Measurements from ENCODE around the gene FBXL16. TPM values are rescaled to one million over a fixed set of nuclear protein-coding genes. Genes with fewer than 3 reads are reported as not detected.

Gene FBXL16
- total and polyA plus RNA-seq, 9 of the 15 experiments (the other 6 are each of a cell fraction or from before 2014, with no cell fraction given): 0.21 to 8.2 (median 1.7) TPM

- DNase-seq (ENCODE audit: extremely low read depth in 1 of 4, low spot score in 3 of 4) (peak; percentile 94 to 95 (median 94)), FAIRE-seq (peak; percentile 80), ATAC-seq (peak; percentile 93)
- Histone ChIP-seq H3K4me3 (peak within 1 kb of the TSS; percentile 96), H3K4me1 (replicated peaks in 1 of 2; ENCODE audit: control insufficient read depth in 2 of 2, insufficient read depth in 2 of 2, low read length in 2 of 2) (peaks cover 18 to 78% of the 10 kb centered on the region in 2 experiments), H3K9ac (ENCODE audit: insufficient read depth in 1 of 2, low read depth in 2 of 2, low read length in 2 of 2) (peak within 1 kb of the TSS; percentile 87 to 95), H2AFZ (ENCODE audit: low read depth, low read length) (peak within 1 kb of the TSS; percentile 86), H3K27me3 (ENCODE audit: control insufficient read depth in 2 of 2, insufficient read depth in 2 of 2, low read length in 2 of 2) (no peaks in the 10 kb centered on the region), H3K27ac (ENCODE audit: extremely low read depth, low read depth, low read length) (peak within 1 kb of the TSS; percentile 90), H3K9me3 (replicated peaks; ENCODE audit: control insufficient read depth, insufficient read depth, low read depth, low read length) (no peaks in the 10 kb centered on the region), H3K79me2 (ENCODE audit: control insufficient read depth, insufficient read depth, low read length) (peaks cover 15% of the 10 kb centered on the region), H3K9me1 (ENCODE audit: control insufficient read depth, insufficient read depth, low read length) (peaks cover 6% of the 10 kb centered on the region), H3K4me2 (ENCODE audit: insufficient read depth, low read length) (peak within 1 kb of the TSS; percentile 85), H3K36me3 (ENCODE audit: control insufficient read depth, insufficient read depth, low read length) (peaks cover 32% of the 10 kb centered on the region; the same call in 2 of the 3 replicates), H4K20me1 (replicated peaks; ENCODE audit: control insufficient read depth, insufficient read depth, low read length) (no peaks in the 10 kb centered on the region; the same call in 1 of the 2 replicates)
- intact Hi-C loops (cut with micrococcal nuclease): no loop called here
- TSS peak; percentile 83 for BruUV-seq (replicated peaks)
- ChIA-PET CTCF (ENCODE audit: low intra/inter-chr PET ratio) (interaction anchor here (0.9 to 1.1 kb wide), 2 partner anchors 26 to 349 kb away, joined by 3 to 4 read pairs; partner anchors contain the start of gene METRN), POLR2A (interaction anchor here (0.5 to 1.9 kb wide), 10 partner anchors 9 to 47 kb away, joined by 3 to 11 read pairs (median 4); no protein-coding TSS in a partner anchor)
- in situ Hi-C loops (cut with MboI): loop anchor here (5.0 kb wide), 1 partner anchor 46 kb away; the partner anchor contains the start of genes CHTF18 and RPUSD1
- WGBS (ENCODE audit: insufficient coverage, low coverage, missing lambda C conversion rate): under 1% methylated on average over 52 of the region's 79 CpGs
- TF ChIP-seq ZNF408 (CRISPR knock-in tag; IDR thresholded peaks at IDR 0.05; ENCODE audit: low read depth) (no peak), ZSCAN32 (CRISPR knock-in tag; IDR thresholded peaks at IDR 0.05) (no peak), NR2C1 (IDR thresholded peaks at IDR 0.05) (no peak), NR2C1 (tag; IDR thresholded peaks at IDR 0.05) (peak; percentile 79), NCOA2 (IDR thresholded peaks at IDR 0.05; ENCODE audit: partially characterized antibody in 2 of 2) (no peak), SNAPC5 (CRISPR knock-in tag; IDR thresholded peaks at IDR 0.05) (no peak), CHD2 (IDR thresholded peaks at IDR 0.05; ENCODE audit: low read depth, low read length) (peak; percentile 82), ID3 (CRISPR knock-in tag; IDR thresholded peaks at IDR 0.05) (no peak), ID3 (tag; IDR thresholded peaks at IDR 0.05) (peak; percentile 86), ZBTB2 (IDR thresholded peaks at IDR 0.05) (peak; percentile 69; the same call in 1 of the 2 replicates), ZNF407 (IDR thresholded peaks at IDR 0.05; ENCODE audit: low read depth) (no peak)
Measured at GRCh38 chr16:740764-741505, 35.3 kb upstream of the FBXL16 start, which contains the start of gene CIAO3. Gene CIAO3 (minus strand): TSS chr16:740997. CDS start chr16:740985, 12 bp downstream.

All from K562 (cell line).